ENCODE results near the gene TRMT10C.
A peak's percentile ranks its signal among the peaks of the same experiment; 100 is the strongest.
"Not testable (repeated sequence)": the region's sequence is repeated elsewhere in the genome, so short reads cannot be mapped to it uniquely, and the experiment has no call there.

Gene TRMT10C

DNA sequence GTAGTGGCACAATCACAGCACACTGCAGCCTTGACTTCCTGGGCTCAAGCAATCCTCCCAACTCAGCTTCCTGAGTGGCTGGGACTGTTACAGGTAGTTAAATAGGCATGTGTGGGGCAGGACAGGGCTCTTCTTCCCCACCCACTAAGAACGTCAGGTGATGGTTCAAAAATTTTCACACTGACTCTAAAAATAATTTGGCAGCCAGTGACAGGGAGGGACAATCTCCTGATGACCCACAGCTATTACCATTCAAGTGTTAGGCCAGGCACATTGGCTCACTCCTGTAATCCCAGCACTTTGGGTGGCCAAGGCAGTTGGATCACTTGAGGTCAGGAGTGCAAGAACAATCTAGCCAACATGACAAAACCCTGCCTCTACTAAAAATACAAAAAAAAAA lies 12.2 kb upstream of the TRMT10C start:
- DNase-seq = no peak

- not testable (repeated sequence) for DNase-seq
Observed at GRCh38 chr3:101551359-101552081, 10.1 kb upstream of the TRMT10C start.

DNA sequence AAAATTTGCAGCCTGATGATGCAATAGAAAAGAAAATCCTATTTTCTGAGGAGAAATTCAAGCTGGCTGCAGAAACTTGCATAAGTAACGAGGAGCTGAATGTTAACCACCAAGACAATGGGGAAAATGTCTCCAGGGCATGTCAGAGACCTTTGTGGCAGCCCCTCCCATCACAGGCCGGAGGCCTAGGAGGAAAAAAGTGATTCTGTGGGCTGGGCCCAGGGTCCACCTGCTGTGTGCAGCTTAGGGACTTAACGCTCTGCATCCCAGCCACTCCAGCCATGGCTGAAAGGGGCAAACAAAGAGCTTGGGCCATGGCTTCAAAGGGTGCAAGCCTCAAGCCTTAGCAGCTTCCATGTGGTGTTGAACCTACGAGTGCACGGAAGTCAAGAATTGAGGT lies 8.3 kb upstream of the TRMT10C start:
- not testable (repeated sequence) for DNase-seq

DNA sequence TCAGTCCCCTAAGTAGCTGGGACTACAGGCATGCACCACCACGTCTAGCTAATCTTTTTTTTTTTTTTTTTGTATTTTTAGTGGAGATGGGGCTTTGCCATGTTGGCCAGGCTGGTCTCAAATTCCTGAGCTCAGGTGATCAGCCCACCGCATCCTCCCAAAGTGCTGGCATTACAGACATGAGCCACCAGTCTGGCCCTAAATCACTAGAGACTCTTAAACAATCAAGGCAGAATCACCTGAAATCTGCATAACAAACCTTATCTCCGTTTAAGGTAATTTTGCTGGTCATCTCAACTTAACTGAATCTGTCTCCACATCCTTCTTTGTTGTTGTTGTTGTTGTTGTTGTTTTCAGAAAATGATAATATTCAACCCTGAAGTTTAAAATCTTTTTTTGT lies 5.6 kb upstream of the TRMT10C start:
- no peak for DNase-seq

GRCh38 chr3:101567528-101568317 lies 6.1 kb downstream of the TRMT10C start:
- DNase-seq = peak; percentile 67

- DNase-seq = no peak
Observed at GRCh38 chr3:101571028-101571895, 9.6 kb downstream of the TRMT10C start.

- peak; percentile 100 for DNase-seq
Observed at GRCh38 chr3:101573449-101574387, 12.1 kb downstream of the TRMT10C start, which contains the start of gene PCNP. Gene PCNP (plus strand): TSS chr3:101574180. CDS start chr3:101574216, 36 bp downstream.

DNA sequence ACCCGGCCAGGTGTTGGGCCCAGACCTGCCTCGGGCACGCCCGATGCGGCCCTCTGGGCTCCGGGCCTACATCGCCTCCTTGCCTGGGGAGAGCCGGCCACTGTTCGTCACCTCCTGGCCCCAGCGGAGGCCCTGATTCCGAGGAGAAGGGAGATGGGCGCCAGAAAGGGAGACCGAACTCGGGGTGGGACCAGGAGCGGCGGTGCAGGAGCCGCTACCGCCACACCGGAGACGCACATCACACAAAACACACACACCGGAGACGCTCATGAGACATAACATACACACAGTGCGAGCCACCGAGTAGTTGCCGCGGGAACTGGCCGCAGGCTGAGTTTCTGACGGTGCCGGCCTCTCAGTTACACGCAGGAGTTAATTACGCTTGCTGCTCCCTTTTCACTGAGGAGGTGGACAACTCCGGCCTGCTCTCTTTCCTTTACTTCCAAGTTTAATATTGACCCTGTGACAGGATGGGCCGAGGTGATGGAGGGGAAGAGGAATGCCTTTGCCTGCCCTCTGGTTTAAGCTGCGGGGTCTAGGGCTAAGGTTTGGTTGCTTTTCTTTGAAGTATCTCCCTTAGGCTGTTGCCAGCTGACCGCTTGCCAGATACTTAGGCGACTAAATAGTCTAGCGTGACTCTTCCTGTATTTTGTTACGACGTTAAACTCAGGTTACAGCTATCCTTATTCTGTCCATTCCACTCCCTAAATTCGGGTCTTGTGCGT lies 12.9 kb downstream of the TRMT10C start:
- peak; percentile 64 for DNase-seq

GRCh38 chr3:101577286-101577685 lies 15.6 kb downstream of the TRMT10C start:
- DNase-seq = no peak

- DNase-seq = no peak
Observed at GRCh38 chr3:101588616-101589015, 26.9 kb downstream of the TRMT10C start.

- no peak for DNase-seq
Observed at GRCh38 chr3:101591071-101591470, 29.4 kb downstream of the TRMT10C start.

DNA sequence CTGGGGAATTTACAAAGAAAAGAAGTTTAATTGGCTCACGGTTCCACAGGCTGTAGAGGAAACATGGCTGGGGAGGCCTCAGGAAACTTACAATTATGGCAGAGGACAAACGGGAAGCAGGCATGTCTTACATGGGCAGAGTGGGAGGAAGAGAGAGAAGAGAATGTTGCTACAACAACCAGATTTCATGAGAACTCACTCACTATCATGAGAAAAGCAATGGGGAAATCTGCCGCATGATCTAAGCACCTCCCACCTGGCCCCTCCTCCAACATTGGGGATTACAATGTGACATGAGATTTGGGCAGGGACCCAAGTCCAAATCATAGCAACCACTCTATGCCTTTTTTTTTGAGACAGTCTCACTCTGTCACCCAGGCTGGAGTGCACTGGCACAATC lies 41.1 kb downstream of the TRMT10C start:
- no peak for DNase-seq

- no peak for DNase-seq
Observed at GRCh38 chr3:101603184-101603583, 41.5 kb downstream of the TRMT10C start.

GRCh38 chr3:101605398-101605797 lies 43.7 kb downstream of the TRMT10C start:
- not testable (repeated sequence) for DNase-seq

GRCh38 chr3:101611023-101611422 lies 49.4 kb downstream of the TRMT10C start:
- DNase-seq = no peak

DNA sequence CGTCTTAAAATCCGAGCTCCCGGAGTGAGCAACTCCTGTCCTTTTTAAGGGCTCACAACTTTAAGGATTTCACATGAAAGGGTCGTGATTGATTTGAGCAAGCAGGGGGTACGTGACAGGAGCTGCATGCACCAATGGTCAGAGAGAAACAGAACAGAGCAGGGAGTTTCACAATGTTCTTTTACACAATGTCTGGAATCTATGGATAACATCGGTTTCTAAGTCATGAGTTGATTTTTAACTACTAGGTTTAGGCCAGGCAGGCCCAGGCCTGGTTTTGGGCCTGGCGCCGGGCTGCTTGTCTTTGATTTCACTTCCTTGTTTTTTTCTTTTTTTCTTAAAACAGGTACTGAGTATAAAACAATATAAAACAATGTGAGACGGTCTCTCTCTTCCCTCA lies 51.3 kb downstream of the TRMT10C start:
- DNase-seq = not testable (repeated sequence)

DNA sequence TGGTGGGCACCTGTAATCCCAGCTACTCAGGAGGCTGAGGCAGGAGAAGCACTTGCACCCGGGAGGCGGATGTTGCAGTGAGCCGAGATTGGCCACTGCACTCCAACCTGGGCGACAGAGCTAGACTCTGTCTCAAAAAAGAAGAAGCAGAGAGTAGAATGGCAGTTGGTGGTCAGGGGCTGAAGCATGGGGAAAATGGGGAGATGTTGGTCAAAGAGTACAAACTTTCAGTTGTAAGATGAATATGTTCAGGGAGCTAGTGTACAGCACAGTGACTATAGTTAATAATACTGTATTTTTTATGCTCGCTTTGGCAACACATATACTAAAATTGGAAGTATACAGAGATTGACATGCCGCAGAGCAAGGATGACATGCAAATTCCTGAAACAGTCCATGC lies 53.9 kb downstream of the TRMT10C start:
- DNase-seq = no peak

All from stimulated activated CD8-positive, alpha-beta memory T cell treated with anti-CD3 and anti-CD28 coated beads, Interleukin-4, amount 100 ng/mL, for 48 hours (primary cell).